Activated naive CD4-positive, alpha-beta T cell treated with anti-CD3 and anti-CD28 coated beads, Interleukin-2, amount 10 ng/mL, durations not matched to agents 7 days and 5 days (primary cell): Measurements from ENCODE around the gene CBL.

ENCODE experiments used
- CTCF ChIA-PET: fragments of 350-600 bp; sonication (Branson Sonifier 250); formaldehyde crosslinking; loops from one replicate; lab custom pipeline; 2021; ENCODE audit warnings: antibody characterized with exemption; lab: Charles Lee
- DNase-seq: peaks from one replicate; pipeline ENCODE4 v3.0.0-alpha.2; 2020
- H3K27ac Mint-ChIP-seq: one replicate; pipeline ENCODE4 v1.8.0; 2021; ENCODE audit warnings: mild to moderate bottlenecking, moderate library complexity, mixed read lengths
- H3K27me3 Mint-ChIP-seq: one replicate; pipeline ENCODE4 v1.8.0; 2021; ENCODE audit warnings: mild to moderate bottlenecking, mixed read lengths
- H3K36me3 Mint-ChIP-seq: one replicate; pipeline ENCODE4 v1.8.0; 2021; ENCODE audit warnings: mixed read lengths
- H3K4me1 Mint-ChIP-seq: one replicate; pipeline ENCODE4 v1.8.0; 2021; ENCODE audit warnings: mixed read lengths
- H3K4me3 Mint-ChIP-seq: one replicate; pipeline ENCODE4 v1.8.0; 2021; ENCODE audit warnings: mild to moderate bottlenecking, moderate library complexity, mixed read lengths
- H3K9me3 Mint-ChIP-seq: one replicate; pipeline ENCODE4 v1.8.0; 2021; ENCODE audit warnings: mixed read lengths

Gene CBL

GRCh38 chr11:119277660-119278059, 71.5 kb downstream of the CBL start:
- Mint-ChIP-seq H3K9me3 (no peaks in the 10 kb centered on the region), H3K4me3 (no peak overlapping the region), H3K27me3 (no peaks in the 10 kb centered on the region), H3K36me3 (peaks cover 51% of the 10 kb centered on the region), H3K4me1 (peaks cover 10% of the 10 kb centered on the region), H3K27ac (no peak overlapping the region)
- CTCF ChIA-PET: interaction anchor here (0.9 to 2.6 kb wide), 3 partner anchors 15 to 72 kb away, joined by 4 to 9 read pairs (median 5); partner anchors contain the start of gene CBL
- no peak for DNase-seq

DNA sequence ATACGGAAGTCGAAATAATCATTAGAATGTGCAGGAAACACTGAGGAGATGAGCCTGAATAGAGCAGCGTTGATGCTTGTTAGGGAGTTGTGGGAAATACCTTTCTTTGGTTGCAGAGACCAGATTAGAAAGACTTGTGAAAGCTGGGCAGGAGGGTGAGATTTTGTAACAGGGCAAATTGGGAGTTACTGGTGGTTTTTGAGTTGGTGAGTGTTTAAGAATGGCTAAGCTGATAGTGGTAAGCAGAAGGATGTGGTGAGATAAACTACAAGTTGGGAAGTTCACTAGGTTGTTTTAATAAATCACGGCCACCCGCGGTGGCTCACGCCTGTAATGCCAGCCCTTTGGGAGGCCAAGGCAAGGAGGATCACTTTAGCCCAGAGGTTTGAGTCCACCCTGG, 76.4 kb downstream of the CBL start:
- DNase-seq: no peak
- Mint-ChIP-seq H3K9me3 (no peaks in the 10 kb centered on the region), H3K27me3 (no peaks in the 10 kb centered on the region), H3K36me3 (peaks cover 46% of the 10 kb centered on the region), H3K4me3 (no peak overlapping the region), H3K27ac (no peak overlapping the region), H3K4me1 (peaks cover 23% of the 10 kb centered on the region)
- CTCF ChIA-PET: interaction anchor here (0.6 to 3.6 kb wide), 8 partner anchors 16 to 161 kb away, joined by 3 to 28 read pairs (median 4); partner anchors contain the start of genes CBL and HINFP

DNA sequence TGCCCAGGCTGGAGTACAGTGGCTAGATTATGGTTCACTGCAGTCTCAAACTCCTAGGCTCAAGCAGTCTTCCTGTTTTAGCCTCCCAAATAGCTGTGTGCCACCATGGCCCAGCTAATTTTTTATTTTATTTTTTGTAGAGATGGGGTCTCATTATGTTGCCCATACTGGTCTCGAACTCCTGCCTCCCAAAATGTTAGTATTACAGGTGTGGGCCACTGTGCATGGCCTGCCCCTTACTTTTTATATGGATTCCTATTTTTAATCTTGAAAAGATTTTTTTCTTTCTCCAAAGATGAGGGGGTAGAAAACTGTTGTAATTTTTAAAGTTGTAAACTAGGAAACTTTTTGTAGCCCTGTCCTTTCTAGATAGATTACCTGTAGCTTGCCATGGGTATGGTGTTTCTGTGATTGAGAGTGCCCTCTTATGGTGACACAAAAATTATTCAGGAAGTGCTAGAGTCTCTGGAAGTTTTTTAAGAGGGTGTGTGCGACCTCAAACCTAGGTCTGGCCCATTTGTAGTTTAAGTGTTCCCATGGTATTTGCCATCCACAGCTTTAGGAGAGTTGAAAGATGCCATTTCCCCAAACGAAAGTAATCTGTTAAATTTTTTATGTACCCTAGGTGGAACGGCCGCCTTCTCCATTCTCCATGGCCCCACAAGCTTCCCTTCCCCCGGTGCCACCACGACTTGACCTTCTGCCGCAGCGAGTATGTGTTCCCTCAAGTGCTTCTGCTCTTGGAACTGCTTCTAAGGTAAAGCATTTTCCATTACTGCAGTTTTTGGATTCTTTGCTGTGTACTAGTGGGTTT, 78.4 kb downstream of the CBL start:
- H3K4me1 Mint-ChIP-seq: peaks cover 23% of the 10 kb centered on the region
- H3K27me3 Mint-ChIP-seq: no peaks in the 10 kb centered on the region
- H3K9me3 Mint-ChIP-seq: no peaks in the 10 kb centered on the region
- peak overlapping the region; percentile 12 for H3K27ac Mint-ChIP-seq
- peak; percentile 27 for DNase-seq
- peaks cover 53% of the 10 kb centered on the region for H3K36me3 Mint-ChIP-seq
- CTCF ChIA-PET: interaction anchor here (0.5 to 3.6 kb wide), 20 partner anchors 9 to 189 kb away, joined by 3 to 28 read pairs (median 4); partner anchors contain the start of gene CBL
- H3K4me3 Mint-ChIP-seq: no peak overlapping the region

GRCh38 chr11:119285431-119285830, 79.3 kb downstream of the CBL start:
- Mint-ChIP-seq H3K27ac (no peak overlapping the region), H3K4me1 (peaks cover 23% of the 10 kb centered on the region), H3K36me3 (peaks cover 52% of the 10 kb centered on the region), H3K9me3 (no peaks in the 10 kb centered on the region), H3K4me3 (no peak overlapping the region), H3K27me3 (no peaks in the 10 kb centered on the region)
- DNase-seq: no peak
- CTCF ChIA-PET: interaction anchor here (1.5 to 3.6 kb wide), 6 partner anchors 12 to 190 kb away, joined by 4 to 28 read pairs (median 14); partner anchors contain the start of gene CBL

DNA sequence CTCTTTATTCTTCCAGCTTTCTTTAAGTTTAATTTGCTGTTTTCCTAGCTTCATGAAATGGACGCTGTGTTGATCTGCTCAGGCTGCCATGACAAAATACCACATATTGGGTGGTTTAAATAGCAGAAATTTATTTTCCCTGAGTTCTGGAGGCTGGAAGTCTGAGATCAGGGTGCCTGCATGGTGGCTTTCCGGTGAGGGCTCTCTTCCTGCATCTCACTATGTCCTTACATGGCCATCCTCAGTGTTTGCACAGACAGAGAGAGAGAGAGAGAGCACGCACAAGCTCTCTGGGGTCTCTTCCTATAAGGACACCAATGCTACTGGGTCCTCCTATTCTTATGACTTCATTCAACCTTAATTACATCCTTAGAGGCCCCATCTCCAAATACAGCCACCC, 82.1 kb downstream of the CBL start:
- Mint-ChIP-seq H3K4me1 (peaks cover 11% of the 10 kb centered on the region), H3K27me3 (no peaks in the 10 kb centered on the region), H3K9me3 (peaks cover 3% of the 10 kb centered on the region), H3K36me3 (peaks cover 56% of the 10 kb centered on the region), H3K4me3 (no peak overlapping the region), H3K27ac (no peak overlapping the region)
- CTCF ChIA-PET: no interaction called here
- no peak for DNase-seq

DNA sequence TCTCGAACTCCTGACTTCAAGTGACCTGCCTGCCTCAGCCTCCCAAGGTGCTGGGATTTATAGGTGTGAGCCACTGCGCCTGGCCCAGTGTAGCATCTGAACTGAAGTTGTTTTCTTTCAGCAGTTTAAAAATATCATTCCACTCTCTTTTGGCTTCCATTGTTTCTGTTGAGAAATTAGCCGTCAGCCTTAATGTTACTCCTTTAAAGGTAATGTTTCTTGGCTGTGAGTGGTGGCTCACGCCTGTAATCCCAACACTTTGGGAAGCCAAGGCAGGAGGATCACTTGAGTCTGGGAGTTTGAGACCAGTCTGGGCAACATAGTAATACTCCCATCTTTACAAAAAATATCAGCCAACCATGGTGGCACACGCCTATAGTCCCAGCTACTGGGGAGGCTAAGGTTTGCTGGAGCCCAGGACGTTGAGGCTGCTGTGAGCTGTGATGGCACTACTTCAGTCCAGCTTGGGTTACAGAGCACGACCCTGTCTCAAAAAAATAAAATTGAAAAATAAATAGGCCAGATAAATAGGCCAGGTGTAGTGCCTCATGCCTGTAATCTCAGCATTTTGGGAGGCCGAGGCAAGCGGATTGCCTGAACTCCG, 84.9 kb downstream of the CBL start:
- Mint-ChIP-seq H3K27me3 (no peaks in the 10 kb centered on the region), H3K36me3 (peaks cover 44% of the 10 kb centered on the region), H3K4me3 (no peak overlapping the region), H3K9me3 (peaks cover 3% of the 10 kb centered on the region), H3K4me1 (no peaks in the 10 kb centered on the region), H3K27ac (no peak overlapping the region)
- no peak for DNase-seq
- CTCF ChIA-PET: interaction anchor here (0.7 to 1.4 kb wide), 4 partner anchors 9 to 94 kb away, joined by 3 to 4 read pairs (median 3); no protein-coding TSS in a partner anchor

DNA sequence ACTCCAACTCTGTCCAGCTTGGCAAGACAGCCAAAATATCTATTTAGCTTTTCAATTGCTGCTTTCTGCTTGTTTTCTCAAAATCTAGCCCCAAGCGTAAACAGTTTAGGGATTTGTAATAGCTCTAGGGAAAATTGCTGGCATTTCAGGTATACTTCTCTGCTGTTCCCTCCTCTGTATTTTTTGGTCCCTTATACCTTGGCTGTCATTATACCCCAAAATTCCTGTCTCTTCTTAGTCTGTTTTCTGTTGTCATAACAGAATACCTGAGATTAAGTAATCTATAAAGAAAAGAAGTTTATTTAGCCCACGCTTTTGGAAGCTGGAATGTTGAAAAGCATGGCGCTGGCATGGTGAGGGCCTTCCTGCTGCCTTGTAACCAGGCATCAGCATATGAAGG, 87.3 kb downstream of the CBL start:
- Mint-ChIP-seq H3K36me3 (peaks cover 36% of the 10 kb centered on the region), H3K9me3 (peaks cover 3% of the 10 kb centered on the region), H3K4me1 (no peaks in the 10 kb centered on the region), H3K4me3 (no peak overlapping the region), H3K27ac (no peak overlapping the region), H3K27me3 (no peaks in the 10 kb centered on the region)
- CTCF ChIA-PET: interaction anchor here (1.1 kb wide), 1 partner anchor 9 kb away, joined by 4 read pairs; no protein-coding TSS in a partner anchor
- DNase-seq: no peak

DNA sequence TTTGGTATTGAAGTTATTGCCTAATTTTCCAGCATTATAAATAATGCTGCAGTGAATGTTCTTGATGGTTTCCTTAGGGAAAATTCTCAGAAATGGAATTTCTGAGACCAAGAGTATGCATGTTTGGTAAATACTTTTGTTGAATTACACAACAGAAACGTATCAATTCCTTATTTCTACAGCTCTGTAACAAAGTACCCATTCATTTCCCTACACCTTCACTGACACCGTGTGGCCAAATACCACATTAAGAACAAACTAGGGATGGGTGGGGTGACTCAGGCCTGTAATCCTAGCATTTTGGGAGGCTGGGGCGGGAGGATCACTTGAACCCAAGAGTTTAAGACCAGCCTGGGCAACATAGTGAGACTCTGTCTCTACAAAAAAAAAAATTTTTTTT, 89.0 kb downstream of the CBL start:
- H3K4me1 Mint-ChIP-seq: no peaks in the 10 kb centered on the region
- H3K9me3 Mint-ChIP-seq: peaks cover 3% of the 10 kb centered on the region
- H3K27ac Mint-ChIP-seq: no peak overlapping the region
- DNase-seq: no peak
- CTCF ChIA-PET: interaction anchor here (0.8 kb wide), 1 partner anchor 89 kb away, joined by 3 read pairs; no protein-coding TSS in a partner anchor
- peaks cover 46% of the 10 kb centered on the region for H3K36me3 Mint-ChIP-seq
- H3K4me3 Mint-ChIP-seq: no peak overlapping the region
- no peaks in the 10 kb centered on the region for H3K27me3 Mint-ChIP-seq

GRCh38 chr11:119297938-119298337, 91.8 kb downstream of the CBL start:
- Mint-ChIP-seq H3K27me3 (no peaks in the 10 kb centered on the region), H3K27ac (no peak overlapping the region), H3K4me3 (no peak overlapping the region), H3K9me3 (no peaks in the 10 kb centered on the region), H3K4me1 (no peaks in the 10 kb centered on the region), H3K36me3 (peaks cover 56% of the 10 kb centered on the region)
- CTCF ChIA-PET: interaction anchor here (1.2 to 1.6 kb wide), 2 partner anchors 13 to 23 kb away, joined by 5 read pairs; no protein-coding TSS in a partner anchor
- DNase-seq: no peak

DNA sequence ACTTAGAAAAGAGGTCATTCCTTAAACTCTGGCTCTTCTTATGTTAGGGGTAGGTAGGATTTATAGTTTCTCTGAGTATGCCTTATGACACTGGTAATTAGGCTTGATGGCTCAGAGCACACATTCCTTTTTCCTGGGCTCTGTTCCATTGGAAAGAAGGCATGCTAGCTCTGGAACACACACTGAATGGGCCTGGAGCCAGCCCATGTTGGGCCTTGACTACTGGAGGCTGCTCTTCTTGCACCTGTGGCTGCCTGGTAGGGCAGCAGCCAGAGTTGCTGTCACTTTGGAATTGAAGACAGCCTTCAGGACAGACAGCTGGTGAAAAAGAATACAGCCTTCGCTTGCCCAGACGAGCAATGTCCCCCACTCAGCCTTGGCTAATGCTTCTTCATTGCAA, 92.6 kb downstream of the CBL start:
- H3K36me3 Mint-ChIP-seq: peaks cover 61% of the 10 kb centered on the region
- no peak overlapping the region for H3K4me3 Mint-ChIP-seq
- no peaks in the 10 kb centered on the region for H3K27me3 Mint-ChIP-seq
- H3K9me3 Mint-ChIP-seq: no peaks in the 10 kb centered on the region
- H3K27ac Mint-ChIP-seq: no peak overlapping the region
- no peak for DNase-seq
- CTCF ChIA-PET: no interaction called here
- no peaks in the 10 kb centered on the region for H3K4me1 Mint-ChIP-seq

DNA sequence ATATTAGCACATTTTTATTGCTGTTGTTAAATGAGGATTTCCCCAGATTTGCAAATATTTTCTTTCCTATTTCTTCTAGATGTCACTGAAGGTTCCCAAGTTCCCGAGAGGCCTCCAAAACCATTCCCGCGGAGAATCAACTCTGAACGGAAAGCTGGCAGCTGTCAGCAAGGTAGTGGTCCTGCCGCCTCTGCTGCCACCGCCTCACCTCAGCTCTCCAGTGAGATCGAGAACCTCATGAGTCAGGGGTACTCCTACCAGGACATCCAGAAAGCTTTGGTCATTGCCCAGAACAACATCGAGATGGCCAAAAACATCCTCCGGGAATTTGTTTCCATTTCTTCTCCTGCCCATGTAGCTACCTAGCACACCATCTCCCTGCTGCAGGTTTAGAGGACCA, 93.3 kb downstream of the CBL start:
- Mint-ChIP-seq H3K4me1 (peaks cover 4% of the 10 kb centered on the region), H3K27me3 (no peaks in the 10 kb centered on the region), H3K36me3 (peaks cover 62% of the 10 kb centered on the region), H3K27ac (no peak overlapping the region), H3K9me3 (no peaks in the 10 kb centered on the region), H3K4me3 (no peak overlapping the region)
- CTCF ChIA-PET: interaction anchor here (1.1 to 2.2 kb wide), 3 partner anchors 20 to 25 kb away, joined by 4 to 10 read pairs (median 4); no protein-coding TSS in a partner anchor
- DNase-seq: no peak

GRCh38 chr11:119300198-119300964, 94.2 kb downstream of the CBL start:
- Mint-ChIP-seq H3K4me1 (peaks cover 12% of the 10 kb centered on the region), H3K27ac (no peak overlapping the region), H3K36me3 (peaks cover 70% of the 10 kb centered on the region), H3K4me3 (no peak overlapping the region), H3K27me3 (no peaks in the 10 kb centered on the region), H3K9me3 (no peaks in the 10 kb centered on the region)
- no peak for DNase-seq
- CTCF ChIA-PET: interaction anchor here (1.6 to 2.2 kb wide), 2 partner anchors 22 to 24 kb away, joined by 4 to 10 read pairs; no protein-coding TSS in a partner anchor

- Mint-ChIP-seq H3K4me1 (peaks cover 32% of the 10 kb centered on the region), H3K9me3 (no peaks in the 10 kb centered on the region), H3K4me3 (no peak overlapping the region), H3K27ac (no peak overlapping the region), H3K36me3 (peaks cover 66% of the 10 kb centered on the region), H3K27me3 (no peaks in the 10 kb centered on the region)
- CTCF ChIA-PET: interaction anchor here (0.7 to 0.8 kb wide), 2 partner anchors 20 to 98 kb away, joined by 3 read pairs; no protein-coding TSS in a partner anchor
- no peak for DNase-seq
These were observed 97.1 kb downstream of the CBL start for GRCh38 chr11:119303227-119303718.
